HG02943 (cell line): ENCODE results near the gene NEURL1.
"Not testable (repeated sequence)": the region's sequence is repeated elsewhere in the genome, so short reads cannot be mapped to it uniquely, and the experiment has no call there.

Experiments used
- ATAC-seq: cut with Tn5 transposase; IDR thresholded peaks from one replicate; pipeline ENCODE4 v1.9.1; 2021; ENCODE audit warnings: mild to moderate bottlenecking, low read depth, moderate library complexity; ENCODE audit not compliant: unreplicated experiment

NEURL1 gene

GRCh38 chr10:103492655-103493261 is 747 bp upstream of the NEURL1 start:
- no peak for ATAC-seq

- ATAC-seq = no peak
These were observed 692 bp downstream of the NEURL1 start for GRCh38 chr10:103493916-103494877.

- no peak for ATAC-seq
These were observed 1.8 kb downstream of the NEURL1 start for GRCh38 chr10:103495321-103495720.

GRCh38 chr10:103497161-103497915 is 3.8 kb downstream of the NEURL1 start:
- ATAC-seq = no peak

GRCh38 chr10:103498936-103499638 is 5.6 kb downstream of the NEURL1 start:
- ATAC-seq = no peak

- ATAC-seq = no peak
These were observed 6.4 kb downstream of the NEURL1 start for GRCh38 chr10:103499881-103500280.

- ATAC-seq = no peak
These were observed 7.0 kb downstream of the NEURL1 start for GRCh38 chr10:103500481-103500880.

- ATAC-seq = no peak
These were observed 7.7 kb downstream of the NEURL1 start for GRCh38 chr10:103501186-103501585.

- ATAC-seq = no peak
These were observed 9.6 kb downstream of the NEURL1 start for GRCh38 chr10:103502849-103503660.

GRCh38 chr10:103503777-103504176 is 10.3 kb downstream of the NEURL1 start:
- ATAC-seq = not testable (repeated sequence)

- no peak for ATAC-seq
These were observed 10.8 kb downstream of the NEURL1 start for GRCh38 chr10:103504181-103504783.

- no peak for ATAC-seq
These were observed 12.6 kb downstream of the NEURL1 start for GRCh38 chr10:103506061-103506460.

GRCh38 chr10:103507235-103508191 is 14.0 kb downstream of the NEURL1 start:
- no peak for ATAC-seq

GRCh38 chr10:103510046-103510685 is 16.7 kb downstream of the NEURL1 start:
- ATAC-seq = no peak

- ATAC-seq = no peak
These were observed 17.6 kb downstream of the NEURL1 start for GRCh38 chr10:103510791-103511752.

- ATAC-seq = no peak
These were observed 18.7 kb downstream of the NEURL1 start for GRCh38 chr10:103512166-103512565.
